Gastroesophageal sphincter (tissue), 4 donors: ENCODE results near the gene OR52N4. TPM values are rescaled to one million over a fixed set of nuclear protein-coding genes. Genes with fewer than 3 reads are reported as not detected.

ENCODE experiments used
- ATAC-seq: fragments of 150-250 bp; one replicate; pipeline ENCODE4 v1.9.1; 2016; ENCODE audit warnings: mild to moderate bottlenecking, moderate library complexity
- H3K27ac ChIP-seq, 4 donors: fragments of 200-600 bp; sonication (generic) in 3 of 4; 1 replicate in 3 of 4; 2 replicates in 1 of 4; pipeline ENCODE4 v1.5.1; 2016 to 2019
- H3K27me3 ChIP-seq: fragments of 200-600 bp; sonication (generic); one replicate; pipeline ENCODE4 v1.5.1; 2019
- H3K36me3 ChIP-seq, 2 donors: fragments of 200-600 bp; sonication (generic); one replicate each; pipeline ENCODE4 v1.5.1; 2019; ENCODE audit warnings: control low read depth in 1 of 2
- H3K4me1 ChIP-seq, 3 donors: fragments of 200-600 bp; sonication (generic); 1 replicate in 2 of 3; 2 replicates in 1 of 3; pipeline ENCODE4 v1.5.1; 2016 to 2019; ENCODE audit warnings: control low read depth in 2 of 3
- H3K4me3 ChIP-seq, 2 donors: fragments of 200-600 bp; sonication (generic); one replicate each; pipeline ENCODE4 v1.5.1; 2019; ENCODE audit warnings: mild to moderate bottlenecking in 1 of 2, moderate library complexity in 1 of 2
- H3K9me3 ChIP-seq, 3 donors: fragments of 200-600 bp; sonication (generic); one replicate each; pipeline ENCODE4 v1.5.1; 2017 to 2019; ENCODE audit warnings: control low read depth in 2 of 3
- EP300 ChIP-seq: sonication (generic); formaldehyde crosslinking; IDR thresholded peaks from one replicate; pipeline ENCODE4 v1.6.1; 2017; ENCODE audit warnings: antibody characterized with exemption, mild to moderate bottlenecking
- POLR2A ChIP-seq, 2 donors: fragments of 450-650 bp; IDR thresholded peaks; one replicate each; pipeline ENCODE4 v1.6.1; 2017; ENCODE audit warnings: antibody characterized with exemption in 2 of 2, mild to moderate bottlenecking in 2 of 2, moderate library complexity in 1 of 2
- POLR2AphosphoS5 ChIP-seq: sonication (generic); formaldehyde crosslinking; IDR thresholded peaks from one replicate; pipeline ENCODE4 v1.6.1; 2017; ENCODE audit warnings: antibody characterized with exemption
- WGBS, 2 donors: methylation state at CpG; one replicate each; pipeline ENCODE4 v1.1.5; 2018; ENCODE audit warnings: low coverage in 1 of 2; 5-methylcytosine and 5-hydroxymethylcytosine counted together
- total RNA-seq, 4 donors: library from RNA; depleted of rRNA; stranded (reverse); fragments of >200 nt; gene quantifications; one replicate each; pipeline ENCODE4 v1.1.0, GENCODE V29; 2016
- TF ChIP-seq, protein P1 (sequence below), 4 experiments: fragments of 200-600 bp in 2 of 4; fragments of 450-650 bp in 2 of 4; sonication (generic) in 1 of 4; IDR thresholded peaks; one replicate each; pipeline ENCODE4 v1.5.1; 2017 to 2019; ENCODE audit warnings: antibody characterized with exemption in 4 of 4, mild to moderate bottlenecking in 2 of 4, moderate library complexity in 2 of 4

The OR52N4 gene
- total RNA-seq, 4 donors from 2014 or later: 0.40 TPM; not detected in 3

- Histone ChIP-seq H3K27ac (no peak overlapping the region), H3K27me3 (no peaks in the 10 kb centered on the region), H3K9me3 (no peaks in the 10 kb centered on the region), H3K4me3 (no peak overlapping the region), H3K4me1 (no peaks in the 10 kb centered on the region), H3K36me3 (no peaks in the 10 kb centered on the region)
- no peak for TF ChIP-seq EP300
- TF ChIP-seq POLR2AphosphoS5: no peak
- TF ChIP-seq, protein P1, sequence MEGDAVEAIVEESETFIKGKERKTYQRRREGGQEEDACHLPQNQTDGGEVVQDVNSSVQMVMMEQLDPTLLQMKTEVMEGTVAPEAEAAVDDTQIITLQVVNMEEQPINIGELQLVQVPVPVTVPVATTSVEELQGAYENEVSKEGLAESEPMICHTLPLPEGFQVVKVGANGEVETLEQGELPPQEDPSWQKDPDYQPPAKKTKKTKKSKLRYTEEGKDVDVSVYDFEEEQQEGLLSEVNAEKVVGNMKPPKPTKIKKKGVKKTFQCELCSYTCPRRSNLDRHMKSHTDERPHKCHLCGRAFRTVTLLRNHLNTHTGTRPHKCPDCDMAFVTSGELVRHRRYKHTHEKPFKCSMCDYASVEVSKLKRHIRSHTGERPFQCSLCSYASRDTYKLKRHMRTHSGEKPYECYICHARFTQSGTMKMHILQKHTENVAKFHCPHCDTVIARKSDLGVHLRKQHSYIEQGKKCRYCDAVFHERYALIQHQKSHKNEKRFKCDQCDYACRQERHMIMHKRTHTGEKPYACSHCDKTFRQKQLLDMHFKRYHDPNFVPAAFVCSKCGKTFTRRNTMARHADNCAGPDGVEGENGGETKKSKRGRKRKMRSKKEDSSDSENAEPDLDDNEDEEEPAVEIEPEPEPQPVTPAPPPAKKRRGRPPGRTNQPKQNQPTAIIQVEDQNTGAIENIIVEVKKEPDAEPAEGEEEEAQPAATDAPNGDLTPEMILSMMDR (IDR thresholded peaks at IDR 0.05): no peak
- TF ChIP-seq POLR2A (IDR thresholded peaks at IDR 0.05): no peak
- ATAC-seq: no peak
- WGBS, 2 donors: 78% methylated on average over 3 of the region's 3 CpGs; no CpG with 5 or more reads in 1 of the 2 donors
Measured at GRCh38 chr11:5719703-5720495, 34.1 kb upstream of the OR52N4 start.

DNA sequence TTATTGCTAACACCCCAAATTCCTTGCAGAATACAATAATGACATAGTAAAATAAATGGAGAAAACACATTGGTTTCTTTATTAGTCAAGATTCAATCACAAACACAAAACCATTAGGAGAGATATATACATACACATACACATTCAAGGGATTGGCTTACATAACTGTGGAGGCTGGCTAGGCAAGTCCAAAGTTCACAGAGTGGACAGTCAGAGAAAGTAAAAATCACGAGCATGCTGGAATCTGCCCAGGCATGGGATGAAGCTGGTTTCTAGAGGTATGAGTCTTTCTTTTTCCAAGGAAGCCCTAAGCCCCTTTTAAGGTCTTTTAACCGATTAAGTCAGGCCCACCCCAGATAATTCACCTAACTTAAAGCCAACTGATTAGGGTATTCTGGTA lies 31.4 kb upstream of the OR52N4 start:
- Histone ChIP-seq H3K4me1 (no peaks in the 10 kb centered on the region), H3K27ac (no peak overlapping the region), H3K27me3 (no peaks in the 10 kb centered on the region), H3K36me3 (no peaks in the 10 kb centered on the region), H3K9me3 (no peaks in the 10 kb centered on the region), H3K4me3 (no peak overlapping the region)
- 75% methylated on average over 2 of the region's 2 CpGs for WGBS, 2 donors
- ATAC-seq: no peak
- TF ChIP-seq, protein P1 (IDR thresholded peaks at IDR 0.05): no peak
- TF ChIP-seq POLR2AphosphoS5 (no peak), POLR2A (IDR thresholded peaks at IDR 0.05) (no peak), EP300 (no peak)

DNA sequence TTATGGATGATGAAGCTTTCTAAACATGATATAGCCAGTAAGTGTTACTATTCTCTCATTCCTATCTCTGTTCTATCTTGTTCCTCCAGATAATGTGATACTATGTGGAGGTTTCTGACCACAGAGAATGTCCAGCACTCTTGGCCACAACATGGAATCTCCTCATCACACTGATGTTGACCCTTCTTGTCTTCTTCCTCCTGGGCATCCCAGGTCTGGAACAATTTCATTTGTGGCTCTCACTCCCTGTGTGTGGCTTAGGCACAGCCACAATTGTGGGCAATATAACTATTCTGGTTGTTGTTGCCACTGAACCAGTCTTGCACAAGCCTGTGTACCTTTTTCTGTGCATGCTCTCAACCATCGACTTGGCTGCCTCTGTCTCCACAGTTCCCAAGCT lies 27.7 kb upstream of the OR52N4 start:
- Histone ChIP-seq H3K9me3 (no peaks in the 10 kb centered on the region), H3K36me3 (no peaks in the 10 kb centered on the region), H3K27me3 (no peaks in the 10 kb centered on the region), H3K4me3 (no peak overlapping the region), H3K4me1 (no peaks in the 10 kb centered on the region), H3K27ac (no peak overlapping the region)
- WGBS, 2 donors: 100% methylated on average over 1 of the region's 1 CpG; no CpG with 5 or more reads in 1 of the 2 donors
- TF ChIP-seq POLR2AphosphoS5 (no peak), POLR2A (IDR thresholded peaks at IDR 0.05) (no peak), EP300 (no peak)
- TF ChIP-seq, protein P1 (IDR thresholded peaks at IDR 0.05): no peak
- ATAC-seq: no peak

- H3K27ac ChIP-seq: no peak overlapping the region
- no peaks in the 10 kb centered on the region for H3K4me1 ChIP-seq
- no peaks in the 10 kb centered on the region for H3K9me3 ChIP-seq
- no peaks in the 10 kb centered on the region for H3K27me3 ChIP-seq
- WGBS, 2 donors: 100% methylated on average over 1 of the region's 1 CpG
- H3K36me3 ChIP-seq: no peaks in the 10 kb centered on the region
- no peak for TF ChIP-seq POLR2A (IDR thresholded peaks at IDR 0.05)
- TF ChIP-seq EP300: no peak
- TF ChIP-seq, protein P1 (IDR thresholded peaks at IDR 0.05): no peak
- no peak for TF ChIP-seq POLR2AphosphoS5
- ATAC-seq: no peak
- no peak overlapping the region for H3K4me3 ChIP-seq
Measured at GRCh38 chr11:5727691-5728090, 26.4 kb upstream of the OR52N4 start.

DNA sequence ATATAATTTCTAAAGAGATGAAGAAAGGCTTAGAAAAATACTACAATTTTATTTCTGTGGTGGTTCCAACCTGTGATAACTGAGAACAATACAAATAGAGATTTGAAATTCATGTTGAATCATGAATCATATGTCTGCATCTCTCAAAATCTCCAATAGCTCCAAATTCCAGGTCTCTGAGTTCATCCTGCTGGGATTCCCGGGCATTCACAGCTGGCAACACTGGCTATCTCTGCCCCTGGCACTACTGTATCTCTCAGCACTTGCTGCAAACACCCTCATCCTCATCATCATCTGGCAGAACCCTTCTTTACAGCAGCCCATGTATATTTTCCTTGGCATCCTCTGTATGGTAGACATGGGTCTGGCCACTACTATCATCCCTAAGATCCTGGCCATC lies 17.6 kb upstream of the OR52N4 start, which contains the start of gene OR56B1:
TSS of gene OR56B1 (plus strand) at position 53 of the 400 bp plus-strand sequence. CDS start at position 122, 69 bp downstream.
- Histone ChIP-seq H3K27me3 (no peaks in the 10 kb centered on the region), H3K36me3 (no peaks in the 10 kb centered on the region), H3K27ac (no peak within 1 kb of the TSS), H3K4me1 (no peaks in the 10 kb centered on the region), H3K9me3 (peaks cover 0 to 2% (median 0%) of the 10 kb centered on the region in 3 donors), H3K4me3 (no peak within 1 kb of the TSS)
- TF ChIP-seq POLR2AphosphoS5: no peak
- TF ChIP-seq, protein P1 (IDR thresholded peaks at IDR 0.05): no peak
- no peak for TF ChIP-seq POLR2A (IDR thresholded peaks at IDR 0.05)
- ATAC-seq: no peak
- 86% methylated on average over 1 of the region's 1 CpG; no CpG with 5 or more reads in 1 of the 2 donors for WGBS, 2 donors
